Activated B cell treated with CpG ODN at 0.5 μM for 24 hours (primary cell): ENCODE measurements around the gene CPLX3. TPM values are rescaled to one million over a fixed set of nuclear protein-coding genes. Genes with fewer than 3 reads are reported as not detected.

Experiments
- ATAC-seq: fragments of 200-7000 bp; cut with Tn5 transposase; one replicate; pipeline ENCODE4 v1.10.0; 2021; ENCODE audit warnings: low read depth, mild to moderate bottlenecking, moderate library complexity
- CTCF ChIA-PET: fragments of 350-600 bp; sonication (Branson Sonifier 250); formaldehyde crosslinking; loops from one replicate; lab custom pipeline; 2021; ENCODE audit warnings: antibody characterized with exemption; lab: Charles Lee
- POLR2A ChIA-PET: fragments of 350-600 bp; sonication (Branson Sonifier 250); formaldehyde crosslinking; loops from one replicate; lab custom pipeline; 2021; ENCODE audit warnings: antibody characterized with exemption; lab: Charles Lee
- DNase-seq: peaks from one replicate; pipeline ENCODE4 v3.0.0; 2022
- H3K27ac Mint-ChIP-seq: one replicate; pipeline ENCODE4 v1.8.0; 2020; ENCODE audit warnings: mixed read lengths
- H3K27me3 Mint-ChIP-seq: one replicate; pipeline ENCODE4 v1.8.0; 2021; ENCODE audit warnings: mixed read lengths
- H3K36me3 Mint-ChIP-seq: one replicate; pipeline ENCODE4 v1.8.0; 2021; ENCODE audit warnings: low read depth, mixed read lengths
- H3K4me1 Mint-ChIP-seq: one replicate; pipeline ENCODE4 v1.8.0; 2021; ENCODE audit warnings: mixed read lengths
- H3K4me3 Mint-ChIP-seq: one replicate; pipeline ENCODE4 v1.8.0; 2020; ENCODE audit warnings: mild to moderate bottlenecking, mixed read lengths
- H3K9me3 Mint-ChIP-seq: one replicate; pipeline ENCODE4 v1.8.0; 2020; ENCODE audit warnings: mixed read lengths
- CTCF ChIP-seq: fragments of 200-600 bp; IDR thresholded peaks from one replicate; pipeline ENCODE4 v1.8.0; 2022; ENCODE audit warnings: antibody characterized with exemption, mild to moderate bottlenecking
- intact Hi-C: fragments of 100-400 bp; cut with micrococcal nuclease; formaldehyde crosslinking; loops from one replicate; pipeline ENCODE4 v1.15.1; 2024
- total RNA-seq: library from RNA; stranded (reverse); gene quantifications from 2 replicates; pipeline ENCODE4 v1.2.3, GENCODE V29; 2022

CPLX3 gene
- total RNA-seq, 1 donor from 2014 or later = 0.22 TPM

DNA sequence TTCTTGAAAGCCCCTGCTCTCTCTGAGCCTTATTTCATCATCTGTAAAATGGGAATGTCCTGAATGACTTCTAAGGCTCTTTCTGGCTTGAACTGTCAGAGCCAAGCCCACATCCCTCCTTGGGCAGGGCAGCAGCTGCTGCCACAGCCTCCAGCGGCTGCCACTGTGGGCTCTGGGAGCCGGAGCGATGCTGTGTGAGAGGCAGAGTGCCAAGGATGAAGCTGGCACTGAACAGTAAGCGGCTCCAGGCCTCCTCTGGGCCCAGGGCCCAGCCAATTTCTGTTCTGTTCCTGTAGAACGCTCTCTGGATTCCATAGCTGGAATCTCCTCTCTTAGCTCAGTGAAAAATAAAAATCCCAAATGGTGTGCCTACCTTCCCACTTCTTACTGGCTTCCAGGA is 4.4 kb downstream of the CPLX3 start:
- H3K27ac Mint-ChIP-seq = no peak overlapping the region

DNA sequence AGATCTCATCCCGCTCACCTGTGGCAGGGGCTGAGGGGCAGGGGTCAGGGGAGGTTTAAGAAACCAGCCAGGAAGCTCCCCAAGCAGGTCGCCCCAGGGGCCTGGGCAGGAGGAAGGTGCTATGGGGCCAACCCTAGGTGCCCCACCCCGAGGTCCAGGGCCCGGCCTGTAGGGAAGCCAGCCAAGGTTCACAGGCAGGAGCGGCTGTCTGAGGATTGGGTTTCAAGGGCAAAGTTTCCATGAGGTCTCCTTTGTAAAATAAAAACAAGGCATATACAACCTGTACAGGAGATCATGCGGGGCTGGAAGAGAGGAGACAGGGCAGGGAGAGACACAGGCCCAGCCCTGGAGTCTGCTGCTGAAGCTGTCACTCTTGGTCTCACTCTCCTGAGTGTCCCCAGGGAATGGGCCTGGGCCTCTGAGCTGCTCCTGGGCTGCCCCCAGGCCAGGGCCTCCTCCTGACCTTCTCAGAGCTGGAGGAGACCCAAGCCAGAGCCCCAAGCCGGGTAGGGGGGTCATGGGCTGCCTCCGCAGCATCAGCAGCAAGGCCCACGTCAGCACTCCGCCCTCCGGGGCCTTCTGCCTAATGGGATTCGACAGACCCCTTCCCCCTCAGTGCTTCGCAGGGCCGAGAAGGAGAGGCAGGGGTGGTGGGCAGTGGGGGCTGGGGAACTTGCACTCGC is 5.5 kb downstream of the CPLX3 start:
- Mint-ChIP-seq H3K36me3 (peaks cover 12% of the 10 kb centered on the region), H3K27me3 (peaks cover 16% of the 10 kb centered on the region), H3K9me3 (no peaks in the 10 kb centered on the region), H3K4me3 (no peak overlapping the region), H3K4me1 (peaks cover 11% of the 10 kb centered on the region), H3K27ac (no peak overlapping the region)
- ChIA-PET POLR2A (no interaction called here), CTCF (interaction anchor here (1.1 kb wide), 1 partner anchor 61 kb away, joined by 4 read pairs; no protein-coding TSS in a partner anchor)
- ATAC-seq (no peak), DNase-seq (no peak)
- TF ChIP-seq CTCF = no peak
- intact Hi-C loops = no loop called here

More for the DNA sequence above, 4.4 kb downstream of the CPLX3 start:
- DNase-seq (no peak), ATAC-seq (no peak)
- H3K27me3 Mint-ChIP-seq = peaks cover 21% of the 10 kb centered on the region
- CTCF ChIA-PET = interaction anchor here (0.8 kb wide), 3 partner anchors 10 to 120 kb away, joined by 3 read pairs; no protein-coding TSS in a partner anchor
- TF ChIP-seq CTCF = no peak
- peaks cover 7% of the 10 kb centered on the region for H3K36me3 Mint-ChIP-seq
- intact Hi-C loops = no loop called here
- no peak overlapping the region for H3K4me3 Mint-ChIP-seq
- POLR2A ChIA-PET = no interaction called here
- no peaks in the 10 kb centered on the region for H3K9me3 Mint-ChIP-seq
- H3K4me1 Mint-ChIP-seq = peaks cover 11% of the 10 kb centered on the region

DNA sequence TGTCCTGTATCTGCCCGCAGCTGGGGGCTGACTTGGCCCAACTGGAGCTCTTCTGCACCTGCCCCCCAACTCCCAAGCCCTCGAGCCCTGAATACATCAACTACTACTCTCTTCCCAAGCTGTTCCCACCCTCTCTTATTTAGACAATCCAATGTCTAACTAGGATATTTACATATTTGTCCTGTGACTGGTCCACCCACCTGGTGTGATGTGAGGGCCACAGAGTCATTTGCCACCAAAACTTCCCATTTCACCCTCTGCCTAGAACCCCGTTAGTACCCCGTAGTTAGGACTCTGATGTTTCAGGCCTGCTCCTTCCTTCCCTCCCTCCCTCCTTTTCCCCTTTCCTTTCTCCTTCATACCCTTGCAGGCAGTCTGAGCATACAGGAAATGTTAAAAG is 6.4 kb downstream of the CPLX3 start:
- Mint-ChIP-seq H3K27me3 (peaks cover 8% of the 10 kb centered on the region), H3K27ac (no peak overlapping the region), H3K9me3 (no peaks in the 10 kb centered on the region), H3K36me3 (peaks cover 14% of the 10 kb centered on the region), H3K4me1 (peaks cover 11% of the 10 kb centered on the region), H3K4me3 (no peak overlapping the region)
- ChIA-PET POLR2A (interaction anchor here (0.6 kb wide), 1 partner anchor 59 kb away, joined by 4 read pairs; no protein-coding TSS in a partner anchor), CTCF (interaction anchor here (1.1 kb wide), 1 partner anchor 62 kb away, joined by 4 read pairs; no protein-coding TSS in a partner anchor)
- no peak for DNase-seq
- ATAC-seq = no peak
- intact Hi-C loops = no loop called here
- no peak for TF ChIP-seq CTCF

DNA sequence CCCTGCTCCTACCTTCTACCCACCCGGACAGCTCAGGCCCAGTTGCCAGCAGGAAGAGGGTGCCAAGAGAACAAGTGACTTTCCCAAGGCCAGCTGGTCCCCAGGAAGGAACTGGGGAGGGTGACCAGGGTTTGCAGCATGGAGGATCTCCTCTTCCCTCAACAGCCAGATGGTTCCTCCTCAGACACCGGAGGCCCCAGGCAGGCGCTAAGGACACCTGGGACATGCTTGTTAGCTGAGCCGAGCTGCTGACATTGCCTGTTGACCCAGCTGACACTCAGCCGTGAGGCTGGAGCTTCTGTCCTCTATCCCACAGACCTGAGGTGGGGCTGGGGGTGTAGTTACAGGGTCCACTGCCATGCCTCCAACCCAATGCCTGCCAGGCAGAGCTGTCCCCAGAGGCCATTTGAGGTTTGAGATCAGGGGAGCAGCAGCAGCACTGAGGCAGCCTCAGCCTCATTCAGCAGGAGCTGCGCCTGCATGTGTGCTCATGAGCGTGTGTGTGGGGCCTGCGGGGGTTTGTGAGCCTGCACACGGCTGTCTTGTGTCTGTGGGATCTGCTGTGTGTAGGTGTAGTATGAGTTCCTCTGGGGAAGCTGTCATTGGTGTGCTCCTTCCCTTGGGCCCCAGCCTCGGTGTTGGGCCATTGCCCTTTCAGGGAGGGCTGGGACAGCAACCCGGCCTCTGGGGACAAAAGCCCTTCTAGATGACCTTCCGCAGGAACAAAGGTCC is 7.1 kb downstream of the CPLX3 start:
- Mint-ChIP-seq H3K4me1 (peaks cover 11% of the 10 kb centered on the region), H3K27me3 (peaks cover under 1% of the 10 kb centered on the region), H3K36me3 (peaks cover 14% of the 10 kb centered on the region), H3K9me3 (no peaks in the 10 kb centered on the region), H3K27ac (no peak overlapping the region), H3K4me3 (no peak overlapping the region)
- DNase-seq = no peak
- POLR2A ChIA-PET = interaction anchor here (0.6 kb wide), 1 partner anchor 60 kb away, joined by 4 read pairs; no protein-coding TSS in a partner anchor
- CTCF ChIA-PET = interaction anchor here (1.1 kb wide), 1 partner anchor 62 kb away, joined by 4 read pairs; no protein-coding TSS in a partner anchor
- TF ChIP-seq CTCF = no peak
- intact Hi-C loops = loop anchor here (2.0 kb wide), 4 partner anchors 33 to 199 kb away; no protein-coding TSS in a partner anchor
- no peak for ATAC-seq
